Fibroblast of mammary gland (primary cell): Measurements from ENCODE around the gene WDR7.

Experiments used
- DNase-seq: peaks from one replicate; pipeline ENCODE4 v3.0.0-alpha.2; 2010; ENCODE audit warnings: low read depth
- H3K4me3 ChIP-seq: 2 replicates; pipeline ENCODE4 v1.5.1; 2011; ENCODE audit warnings: low read depth, mild to moderate bottlenecking, low read length, moderate library complexity; ENCODE audit not compliant: control insufficient read depth
- TF ChIP-seq, protein P1 (sequence below): conservative IDR thresholded peaks from 2 replicates; pipeline ENCODE4 v1.5.1; 2011; ENCODE audit warnings: low read depth, low read length, inconsistent platforms; ENCODE audit not compliant: control insufficient read depth, insufficient read depth

Gene WDR7

DNA sequence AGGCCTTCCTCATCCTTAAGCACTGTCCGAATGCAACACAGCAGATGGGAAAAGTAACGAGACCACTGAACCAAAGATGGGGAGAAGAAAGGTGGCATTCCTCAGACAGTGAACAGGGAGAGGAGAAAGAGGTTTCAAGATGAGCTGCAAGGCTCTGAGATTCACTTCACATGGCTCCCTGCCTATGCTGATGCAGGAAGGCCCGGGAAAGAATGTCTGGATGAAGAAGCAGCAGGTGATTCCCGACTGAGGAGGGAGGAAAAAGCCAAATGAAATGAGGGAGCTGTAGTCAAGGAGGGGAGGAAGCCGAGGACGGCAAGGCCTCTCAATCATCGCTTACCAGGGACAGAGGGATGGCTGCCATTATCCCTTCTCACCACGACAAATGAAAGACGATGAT is 397.2 kb downstream of the WDR7 start:
- H3K4me3 ChIP-seq = no peak overlapping the region
- TF ChIP-seq, protein P1, sequence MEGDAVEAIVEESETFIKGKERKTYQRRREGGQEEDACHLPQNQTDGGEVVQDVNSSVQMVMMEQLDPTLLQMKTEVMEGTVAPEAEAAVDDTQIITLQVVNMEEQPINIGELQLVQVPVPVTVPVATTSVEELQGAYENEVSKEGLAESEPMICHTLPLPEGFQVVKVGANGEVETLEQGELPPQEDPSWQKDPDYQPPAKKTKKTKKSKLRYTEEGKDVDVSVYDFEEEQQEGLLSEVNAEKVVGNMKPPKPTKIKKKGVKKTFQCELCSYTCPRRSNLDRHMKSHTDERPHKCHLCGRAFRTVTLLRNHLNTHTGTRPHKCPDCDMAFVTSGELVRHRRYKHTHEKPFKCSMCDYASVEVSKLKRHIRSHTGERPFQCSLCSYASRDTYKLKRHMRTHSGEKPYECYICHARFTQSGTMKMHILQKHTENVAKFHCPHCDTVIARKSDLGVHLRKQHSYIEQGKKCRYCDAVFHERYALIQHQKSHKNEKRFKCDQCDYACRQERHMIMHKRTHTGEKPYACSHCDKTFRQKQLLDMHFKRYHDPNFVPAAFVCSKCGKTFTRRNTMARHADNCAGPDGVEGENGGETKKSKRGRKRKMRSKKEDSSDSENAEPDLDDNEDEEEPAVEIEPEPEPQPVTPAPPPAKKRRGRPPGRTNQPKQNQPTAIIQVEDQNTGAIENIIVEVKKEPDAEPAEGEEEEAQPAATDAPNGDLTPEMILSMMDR = no peak
- DNase-seq = no peak

DNA sequence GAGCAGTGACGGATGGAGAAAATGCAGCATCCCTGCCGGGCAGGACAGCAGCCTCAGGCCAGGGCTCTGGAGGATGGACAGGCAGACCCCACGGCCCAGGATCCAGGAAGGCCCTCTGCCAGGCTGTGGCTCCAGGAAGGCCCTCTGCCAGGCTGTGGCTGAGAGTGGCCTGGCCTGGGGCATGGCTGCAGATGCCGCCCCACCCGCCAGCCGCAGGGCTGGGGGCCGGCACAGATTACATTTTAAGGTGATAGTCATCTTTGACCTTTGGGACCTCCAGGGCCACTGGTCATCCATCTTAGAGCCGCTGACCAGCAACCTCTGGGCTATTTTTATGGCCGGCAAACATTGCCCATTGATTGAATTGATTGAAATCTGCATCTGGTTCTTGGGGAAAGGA is 397.7 kb downstream of the WDR7 start:
- no peak for DNase-seq

DNA sequence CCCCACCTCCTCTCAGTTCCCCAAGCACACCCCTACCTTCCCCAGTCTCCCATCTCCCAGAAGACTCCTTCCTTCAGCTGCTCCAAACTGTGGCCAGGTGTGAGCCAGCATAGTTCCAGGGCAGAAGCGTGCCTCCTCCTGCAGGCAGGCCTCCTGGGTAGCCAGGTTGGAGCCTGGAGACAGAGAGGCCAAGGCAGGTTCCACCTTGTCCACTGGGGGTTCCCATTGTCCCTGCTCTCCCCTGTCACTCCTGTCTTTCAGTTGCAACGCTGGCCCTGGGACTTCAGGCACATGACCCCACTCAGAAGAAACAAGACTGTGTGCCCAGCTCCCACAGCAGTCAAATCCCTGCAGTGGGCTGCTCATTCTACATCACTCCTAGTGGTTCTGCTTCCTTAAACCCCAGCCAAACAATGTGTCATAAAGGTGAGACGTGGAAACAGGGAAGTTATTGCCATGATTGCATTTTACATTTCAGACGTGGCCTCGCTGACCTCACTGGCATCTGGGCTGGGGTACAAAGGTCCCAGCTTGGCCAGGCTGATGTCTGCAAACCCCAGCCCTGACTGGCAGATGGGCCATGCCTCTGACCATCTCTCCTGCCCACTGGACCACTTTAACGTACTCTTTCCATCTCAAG is 399.3 kb downstream of the WDR7 start:
- DNase-seq = no peak
- no peak overlapping the region for H3K4me3 ChIP-seq
- TF ChIP-seq, protein P1 = no peak

More for the DNA sequence above, 397.7 kb downstream of the WDR7 start:
- TF ChIP-seq, protein P1 = no peak
- H3K4me3 ChIP-seq = no peak overlapping the region

DNA sequence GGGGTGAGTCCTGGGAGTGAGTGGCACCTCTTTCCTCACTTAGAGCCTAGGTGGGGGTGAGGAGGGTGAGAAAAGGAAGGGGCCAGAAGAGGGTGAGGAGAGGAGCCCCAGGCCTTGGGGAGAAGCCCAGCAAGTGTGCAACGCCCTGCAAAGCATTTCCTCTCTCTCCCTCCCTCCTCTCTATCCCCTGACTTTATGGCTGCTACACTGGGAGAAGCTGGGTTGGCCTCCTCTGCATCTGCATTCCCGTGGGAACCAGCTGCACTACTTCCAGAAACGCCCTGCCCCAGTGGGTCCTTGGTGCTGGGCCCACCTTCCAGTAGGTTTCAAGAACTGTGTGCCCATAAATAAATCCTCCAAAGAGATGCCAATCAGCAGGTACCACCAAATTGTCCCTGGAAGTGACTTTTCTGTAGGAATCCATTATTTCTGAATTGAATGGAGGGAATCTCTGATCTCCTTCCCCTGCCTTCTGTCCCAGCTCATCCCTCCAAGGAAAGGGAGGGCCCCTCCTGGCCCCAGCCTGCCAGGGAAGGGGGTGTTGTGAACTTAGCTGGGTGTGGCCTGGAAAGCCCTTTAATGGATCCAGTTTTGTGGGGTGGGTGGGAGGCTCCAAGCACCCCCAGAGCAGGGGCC is 400.0 kb downstream of the WDR7 start:
- no peak overlapping the region for H3K4me3 ChIP-seq
- TF ChIP-seq, protein P1 = no peak
- DNase-seq = no peak

DNA sequence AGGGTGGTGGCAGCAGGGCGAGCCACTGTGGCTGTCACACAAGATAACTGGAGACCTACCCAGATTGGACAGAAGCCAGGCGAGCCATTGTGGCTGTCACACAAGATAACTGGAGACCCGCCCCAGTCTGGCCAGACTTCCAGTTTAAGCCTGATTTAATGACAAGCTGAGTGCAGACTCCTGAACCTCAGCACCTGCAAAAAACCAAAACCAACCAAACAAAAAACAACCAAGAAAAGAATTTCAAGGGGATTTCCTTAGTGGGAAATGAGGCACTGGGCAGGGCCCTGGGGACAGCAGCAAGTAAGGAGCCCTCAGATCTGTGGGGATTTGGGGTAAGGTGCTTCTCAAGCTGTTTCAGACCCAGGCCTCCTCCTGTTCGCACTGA is 400.5 kb downstream of the WDR7 start:
- no peak overlapping the region for H3K4me3 ChIP-seq

DNA sequence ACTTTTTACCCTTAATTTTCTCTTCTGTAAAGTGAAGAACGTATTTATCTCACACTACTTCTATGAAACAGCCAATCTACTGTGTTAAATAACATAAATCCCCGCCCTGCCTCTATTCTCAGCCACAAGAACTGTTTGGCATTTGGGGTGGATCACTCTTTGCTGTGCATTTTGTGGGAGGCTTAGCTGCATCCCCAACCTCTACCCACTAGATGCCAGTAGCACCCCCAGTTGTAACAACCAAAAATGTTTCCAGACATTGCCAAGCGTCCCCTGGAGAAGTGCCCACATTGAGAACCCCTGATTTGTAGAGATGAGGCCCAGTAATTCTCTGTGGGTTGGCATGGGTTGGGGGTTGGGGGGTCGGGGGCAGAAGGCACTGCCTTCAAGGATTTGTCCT is 401.0 kb downstream of the WDR7 start:
- no peak for DNase-seq
- TF ChIP-seq, protein P1 = no peak
- H3K4me3 ChIP-seq = no peak overlapping the region

More for the DNA sequence above, 400.5 kb downstream of the WDR7 start:
- no peak for DNase-seq
- TF ChIP-seq, protein P1 = no peak

DNA sequence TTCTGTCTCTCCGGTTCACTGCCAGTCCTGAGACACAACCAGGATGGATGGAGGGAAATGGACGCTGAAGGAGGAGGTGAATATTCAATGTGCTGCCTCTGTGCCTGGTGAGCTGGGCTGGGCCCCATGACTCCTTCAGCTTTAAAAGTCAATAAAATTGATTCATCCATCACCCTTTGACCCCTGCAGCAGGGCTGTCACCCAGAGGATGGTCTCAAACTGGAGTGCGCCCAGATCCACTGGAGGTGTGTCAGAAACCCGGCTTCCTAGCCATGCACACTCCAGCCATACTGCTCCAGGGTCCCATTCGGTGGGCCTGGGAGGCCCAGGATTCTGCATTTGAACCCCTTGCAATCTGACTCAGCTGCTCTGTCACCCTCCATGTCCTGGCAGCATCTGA is 401.6 kb downstream of the WDR7 start:
- no peak for DNase-seq
- no peak overlapping the region for H3K4me3 ChIP-seq
- TF ChIP-seq, protein P1 = no peak
